ENCODE measurements around the gene NADSYN1. TPM values are rescaled to one million over a fixed set of nuclear protein-coding genes. Genes with fewer than 3 reads are reported as not detected.
"Not testable (repeated sequence)": the region's sequence is repeated elsewhere in the genome, so short reads cannot be mapped to it uniquely, and the experiment has no call there.

The NADSYN1 gene
- total RNA-seq, 1 experiment from 2014 or later = 35.5 TPM

GRCh38 chr11:71535825-71536224 is 82.8 kb downstream of the NADSYN1 start:
- CTCF ChIA-PET = no interaction called here
- intact Hi-C loops (cut with micrococcal nuclease; ENCODE audit: unreplicated experiment) = no loop called here
- no peaks in the 10 kb centered on the region for H3K27me3 ChIP-seq (replicated peaks; ENCODE audit: insufficient read depth, low read depth, low read length, poor library complexity)
- BruUV-seq (replicated peaks) = no TSS peak
- no peak for DNase-seq (ENCODE audit: low spot score)
- H3K9me3 ChIP-seq (ENCODE audit: low read depth, low read length, poor library complexity, severe bottlenecking) = no peaks in the 10 kb centered on the region
- H3K4me3 ChIP-seq (ENCODE audit: low read depth, low read length, poor library complexity, severe bottlenecking) = no peak overlapping the region
- no peaks in the 10 kb centered on the region for H3K36me3 ChIP-seq (ENCODE audit: insufficient read depth, low read length, poor library complexity, severe bottlenecking)
- no peaks in the 10 kb centered on the region for H3K4me1 ChIP-seq (ENCODE audit: insufficient read depth, low read length, poor library complexity, severe bottlenecking)
- POLR2A ChIA-PET (ENCODE audit: low non-redundant PET) = no interaction called here
- TF ChIP-seq EZH2 (IDR thresholded peaks at IDR 0.05; ENCODE audit: borderline replicate concordance, low read depth, low read length, poor library complexity, severe bottlenecking) = no peak
- TF ChIP-seq, protein P1, sequence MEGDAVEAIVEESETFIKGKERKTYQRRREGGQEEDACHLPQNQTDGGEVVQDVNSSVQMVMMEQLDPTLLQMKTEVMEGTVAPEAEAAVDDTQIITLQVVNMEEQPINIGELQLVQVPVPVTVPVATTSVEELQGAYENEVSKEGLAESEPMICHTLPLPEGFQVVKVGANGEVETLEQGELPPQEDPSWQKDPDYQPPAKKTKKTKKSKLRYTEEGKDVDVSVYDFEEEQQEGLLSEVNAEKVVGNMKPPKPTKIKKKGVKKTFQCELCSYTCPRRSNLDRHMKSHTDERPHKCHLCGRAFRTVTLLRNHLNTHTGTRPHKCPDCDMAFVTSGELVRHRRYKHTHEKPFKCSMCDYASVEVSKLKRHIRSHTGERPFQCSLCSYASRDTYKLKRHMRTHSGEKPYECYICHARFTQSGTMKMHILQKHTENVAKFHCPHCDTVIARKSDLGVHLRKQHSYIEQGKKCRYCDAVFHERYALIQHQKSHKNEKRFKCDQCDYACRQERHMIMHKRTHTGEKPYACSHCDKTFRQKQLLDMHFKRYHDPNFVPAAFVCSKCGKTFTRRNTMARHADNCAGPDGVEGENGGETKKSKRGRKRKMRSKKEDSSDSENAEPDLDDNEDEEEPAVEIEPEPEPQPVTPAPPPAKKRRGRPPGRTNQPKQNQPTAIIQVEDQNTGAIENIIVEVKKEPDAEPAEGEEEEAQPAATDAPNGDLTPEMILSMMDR (conservative IDR thresholded peaks at IDR 0.05; ENCODE audit: low read depth, low read length) = no peak
- no peak overlapping the region for H3K27ac ChIP-seq (ENCODE audit: low read depth, low read length, poor library complexity, severe bottlenecking)

DNA sequence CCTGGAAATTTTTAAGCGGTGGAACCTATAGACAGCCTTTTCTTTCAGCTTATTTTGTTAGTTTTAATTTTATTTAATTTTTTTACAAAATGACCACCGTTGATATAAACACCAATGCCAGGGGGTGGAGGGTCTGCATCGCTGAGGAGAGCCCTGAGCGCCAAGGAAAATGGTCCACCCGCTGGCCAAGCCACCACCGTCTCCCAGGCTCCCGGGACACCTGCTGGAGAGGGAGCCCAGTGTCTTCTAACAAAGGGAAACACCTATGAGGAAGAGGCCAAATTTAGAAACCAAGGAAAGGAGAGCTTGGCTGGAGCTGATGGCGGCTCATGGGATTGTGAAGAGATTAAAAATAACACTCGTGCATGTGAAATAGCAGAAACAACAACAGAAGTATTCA is 84.5 kb downstream of the NADSYN1 start:
- DNase-seq (ENCODE audit: low spot score) = no peak
- no peaks in the 10 kb centered on the region for H3K36me3 ChIP-seq (ENCODE audit: insufficient read depth, low read length, poor library complexity, severe bottlenecking)
- H3K27me3 ChIP-seq (replicated peaks; ENCODE audit: insufficient read depth, low read depth, low read length, poor library complexity) = no peaks in the 10 kb centered on the region
- intact Hi-C loops (cut with micrococcal nuclease; ENCODE audit: unreplicated experiment) = no loop called here
- H3K27ac ChIP-seq (ENCODE audit: low read depth, low read length, poor library complexity, severe bottlenecking) = no peak overlapping the region
- no peak for TF ChIP-seq EZH2 (IDR thresholded peaks at IDR 0.05; ENCODE audit: borderline replicate concordance, low read depth, low read length, poor library complexity, severe bottlenecking)
- TF ChIP-seq, protein P1 (conservative IDR thresholded peaks at IDR 0.05; ENCODE audit: low read depth, low read length) = no peak
- no peak overlapping the region for H3K4me3 ChIP-seq (ENCODE audit: low read depth, low read length, poor library complexity, severe bottlenecking)
- no peaks in the 10 kb centered on the region for H3K4me1 ChIP-seq (ENCODE audit: insufficient read depth, low read length, poor library complexity, severe bottlenecking)
- no TSS peak for BruUV-seq (replicated peaks)
- CTCF ChIA-PET = no interaction called here
- POLR2A ChIA-PET (ENCODE audit: low non-redundant PET) = no interaction called here
- H3K9me3 ChIP-seq (ENCODE audit: low read depth, low read length, poor library complexity, severe bottlenecking) = no peaks in the 10 kb centered on the region

DNA sequence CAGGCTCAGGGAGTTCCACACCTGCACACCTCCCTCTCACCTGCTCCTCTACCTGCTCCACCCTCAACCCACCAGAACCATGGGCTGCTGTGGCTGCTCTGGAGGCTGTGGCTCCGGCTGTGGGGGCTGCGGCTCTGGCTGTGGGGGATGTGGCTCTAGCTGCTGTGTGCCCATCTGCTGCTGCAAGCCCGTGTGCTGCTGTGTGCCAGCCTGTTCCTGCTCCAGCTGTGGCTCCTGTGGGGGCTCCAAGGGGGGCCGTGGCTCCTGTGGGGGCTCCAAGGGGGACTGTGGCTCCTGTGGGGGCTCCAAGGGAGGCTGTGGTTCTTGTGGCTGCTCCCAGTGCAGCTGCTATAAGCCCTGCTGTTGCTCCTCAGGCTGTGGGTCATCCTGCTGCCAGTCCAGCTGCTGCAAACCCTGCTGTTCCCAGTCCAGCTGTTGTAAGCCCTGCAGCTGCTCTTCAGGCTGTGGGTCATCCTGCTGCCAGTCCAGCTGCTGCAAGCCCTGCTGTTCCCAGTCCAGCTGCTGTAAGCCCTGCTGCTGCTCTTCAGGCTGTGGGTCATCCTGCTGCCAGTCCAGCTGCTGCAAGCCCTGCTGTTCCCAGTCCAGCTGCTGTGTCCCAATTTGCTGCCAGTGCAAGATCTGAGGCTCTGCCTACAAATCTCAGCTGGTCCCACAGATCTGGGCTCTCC is 85.1 kb downstream of the NADSYN1 start, which contains the start of gene KRTAP5-8:
Gene KRTAP5-8 (plus strand): TSS at position 49 of the 689 bp plus-strand sequence. CDS start 31 bp downstream, at position 80.
- BruUV-seq (replicated peaks); H3K4me1 ChIP-seq (ENCODE audit: insufficient read depth, low read length, poor library complexity, severe bottlenecking); H3K27me3 ChIP-seq (replicated peaks; ENCODE audit: insufficient read depth, low read depth, low read length, poor library complexity); H3K27ac ChIP-seq (ENCODE audit: low read depth, low read length, poor library complexity, severe bottlenecking); H3K9me3 ChIP-seq (ENCODE audit: low read depth, low read length, poor library complexity, severe bottlenecking); CTCF ChIA-PET; POLR2A ChIA-PET (ENCODE audit: low non-redundant PET); intact Hi-C loops (cut with micrococcal nuclease; ENCODE audit: unreplicated experiment); DNase-seq (ENCODE audit: low spot score); H3K4me3 ChIP-seq (ENCODE audit: low read depth, low read length, poor library complexity, severe bottlenecking); H3K36me3 ChIP-seq (ENCODE audit: insufficient read depth, low read length, poor library complexity, severe bottlenecking): not testable (repeated sequence)

GRCh38 chr11:71538666-71538990 is 85.6 kb downstream of the NADSYN1 start:
- POLR2A ChIA-PET (ENCODE audit: low non-redundant PET) = no interaction called here
- intact Hi-C loops (cut with micrococcal nuclease; ENCODE audit: unreplicated experiment) = no loop called here
- BruUV-seq (replicated peaks) = no TSS peak
- TF ChIP-seq, protein P1 (conservative IDR thresholded peaks at IDR 0.05; ENCODE audit: low read depth, low read length) = no peak
- TF ChIP-seq EZH2 (IDR thresholded peaks at IDR 0.05; ENCODE audit: borderline replicate concordance, low read depth, low read length, poor library complexity, severe bottlenecking) = no peak
- H3K9me3 ChIP-seq (ENCODE audit: low read depth, low read length, poor library complexity, severe bottlenecking) = no peaks in the 10 kb centered on the region
- no peaks in the 10 kb centered on the region for H3K27me3 ChIP-seq (replicated peaks; ENCODE audit: insufficient read depth, low read depth, low read length, poor library complexity)
- no peaks in the 10 kb centered on the region for H3K4me1 ChIP-seq (ENCODE audit: insufficient read depth, low read length, poor library complexity, severe bottlenecking)
- H3K27ac ChIP-seq (ENCODE audit: low read depth, low read length, poor library complexity, severe bottlenecking) = no peak overlapping the region
- no peak overlapping the region for H3K4me3 ChIP-seq (ENCODE audit: low read depth, low read length, poor library complexity, severe bottlenecking)
- CTCF ChIA-PET = no interaction called here
- no peaks in the 10 kb centered on the region for H3K36me3 ChIP-seq (ENCODE audit: insufficient read depth, low read length, poor library complexity, severe bottlenecking)
- no peak for DNase-seq (ENCODE audit: low spot score)
